ENCODE measurements around the gene PIEZO2. TPM values are rescaled to one million over a fixed set of nuclear protein-coding genes. Genes with fewer than 3 reads are reported as not detected.

Gene PIEZO2
- total and polyA plus RNA-seq, 2 of the 8 experiments (the other 6 are each of a cell fraction or from before 2014, with no cell fraction given), result 4.7 to 16.5 TPM

DNA sequence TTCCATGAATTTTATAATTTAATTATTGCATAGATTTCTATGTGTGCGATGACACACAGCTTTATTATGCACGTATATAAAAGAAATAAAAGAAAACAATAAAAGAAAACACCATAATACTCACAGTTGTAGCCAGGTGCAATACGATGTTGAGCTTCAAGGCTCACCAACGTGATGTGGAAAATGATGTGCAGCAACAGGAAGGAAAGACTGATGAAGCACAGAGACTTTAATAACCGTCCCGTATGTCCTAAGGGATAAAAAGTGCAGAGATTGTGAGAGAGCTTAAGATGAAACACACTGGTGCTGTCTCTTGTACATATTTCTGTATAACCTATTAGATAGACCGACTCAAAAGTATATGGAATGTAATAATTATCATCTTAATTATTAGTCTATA, 170.0 kb downstream of the PIEZO2 start (continued):
- TF ChIP-seq PHF8 (conservative IDR thresholded peaks at IDR 0.05; ENCODE audit: low read depth, low read length) (no peak), CHD1 (IDR thresholded peaks at IDR 0.05; ENCODE audit: low read depth, low read length) (no peak), CTBP2 (IDR thresholded peaks at IDR 0.05; ENCODE audit: borderline replicate concordance, insufficient read depth, insufficient read length, low read length) (no peak)
- TF ChIP-seq, protein P1, sequence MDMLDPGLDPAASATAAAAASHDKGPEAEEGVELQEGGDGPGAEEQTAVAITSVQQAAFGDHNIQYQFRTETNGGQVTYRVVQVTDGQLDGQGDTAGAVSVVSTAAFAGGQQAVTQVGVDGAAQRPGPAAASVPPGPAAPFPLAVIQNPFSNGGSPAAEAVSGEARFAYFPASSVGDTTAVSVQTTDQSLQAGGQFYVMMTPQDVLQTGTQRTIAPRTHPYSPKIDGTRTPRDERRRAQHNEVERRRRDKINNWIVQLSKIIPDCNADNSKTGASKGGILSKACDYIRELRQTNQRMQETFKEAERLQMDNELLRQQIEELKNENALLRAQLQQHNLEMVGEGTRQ (IDR thresholded peaks at IDR 0.05; ENCODE audit: low read length), result no peak
